H1 (cell line): ENCODE measurements around the gene PCDHA1. TPM values are rescaled to one million over a fixed set of nuclear protein-coding genes. Genes with fewer than 3 reads are reported as not detected.

Experiments
- EGR1 ChIP-seq: IDR thresholded peaks from 2 replicates; pipeline ENCODE4 v1.6.1; 2011; ENCODE audit warnings: low read depth, low read length, borderline replicate concordance
- GABPA ChIP-seq: IDR thresholded peaks from 2 replicates; pipeline ENCODE4 v1.6.1; 2011; ENCODE audit warnings: mild to moderate bottlenecking, low read length, moderate library complexity, borderline replicate concordance; ENCODE audit not compliant: insufficient read depth
- HDAC2 ChIP-seq, 2 experiments: fragments of 300-600 bp in 1 of 2; sonication (generic) in 1 of 2; IDR thresholded peaks; 2 replicates each; pipeline ENCODE4 v1.6.1; 2011 to 2012; ENCODE audit warnings: low read depth in 2 of 2, low read length in 2 of 2, mild to moderate bottlenecking in 2 of 2, moderate library complexity in 2 of 2, borderline replicate concordance in 1 of 2, inconsistent platforms in 1 of 2
- KDM5A ChIP-seq: fragments of 200-600 bp; IDR thresholded peaks from 2 replicates; pipeline ENCODE4 v1.7.1; 2012; ENCODE audit warnings: mild to moderate bottlenecking, low read length, inconsistent platforms, mixed read lengths
- MAFK ChIP-seq: IDR thresholded peaks from 2 replicates; pipeline ENCODE4 v1.6.1; 2012; ENCODE audit warnings: low read depth, mild to moderate bottlenecking, improper control_type of control experiment, low read length
- POLR2A ChIP-seq, 2 experiments: IDR thresholded peaks; 1 replicate in 1 of 2; 2 replicates in 1 of 2; pipeline ENCODE4 v1.6.1; 2011; ENCODE audit warnings: low read depth in 2 of 2, low read length in 2 of 2, mild to moderate bottlenecking in 2 of 2; ENCODE audit errors: control extremely low read depth in 1 of 2
- ZNF274 ChIP-seq: IDR thresholded peaks from 2 replicates; pipeline ENCODE4 v1.7.0; 2012; ENCODE audit warnings: low read length, borderline replicate concordance; ENCODE audit errors: extremely low read depth
- polyA plus RNA-seq, 7 experiments: library from polyadenylated mRNA; depleted of rRNA in 3 of 7; stranded (reverse) in 5 of 7; unstranded in 2 of 7; fragments of >200 nt in 5 of 7; fragments of 200-250 nt in 2 of 7; gene quantifications; 1 replicate in 5 of 7; 2 replicates in 1 of 7; 4 replicates in 1 of 7; pipeline versions ENCODE4 v1.2.1 to v1.2.3, GENCODE V29; 2011 to 2013; ENCODE audit warnings: missing spikeins in 2 of 7, mixed read lengths in 2 of 7
- total RNA-seq: library from RNA; stranded (reverse); fragmentation: NEBNext Ultra II Directional; extraction: Animal tissue kit (Norgen Biotek cat#: 25700); gene quantifications from 2 replicates; pipeline ENCODE4 v1.2.1, GENCODE V29; 2021
- TF ChIP-seq, protein P1 (sequence below): IDR thresholded peaks from 2 replicates; pipeline ENCODE4 v1.6.1; 2011; ENCODE audit warnings: low read depth, mild to moderate bottlenecking, low read length; ENCODE audit not compliant: insufficient read depth
- TF ChIP-seq, protein P2 (sequence below): IDR thresholded peaks from 2 replicates; pipeline ENCODE4 v1.6.1; 2011; ENCODE audit warnings: low read length, improper control_type of control experiment
- TF ChIP-seq, protein P3 (sequence below): fragments of 300-600 bp; sonication (generic); IDR thresholded peaks from 2 replicates; pipeline ENCODE4 v1.7.1; 2012; ENCODE audit warnings: low read length, moderate library complexity, mild to moderate bottlenecking, inconsistent platforms; ENCODE audit not compliant: insufficient replicate concordance

Gene PCDHA1
- total and polyA plus RNA-seq, 2 of the 8 experiments (the other 6 are each of a cell fraction or from before 2014, with no cell fraction given), result 0.23 to 0.50 TPM

DNA sequence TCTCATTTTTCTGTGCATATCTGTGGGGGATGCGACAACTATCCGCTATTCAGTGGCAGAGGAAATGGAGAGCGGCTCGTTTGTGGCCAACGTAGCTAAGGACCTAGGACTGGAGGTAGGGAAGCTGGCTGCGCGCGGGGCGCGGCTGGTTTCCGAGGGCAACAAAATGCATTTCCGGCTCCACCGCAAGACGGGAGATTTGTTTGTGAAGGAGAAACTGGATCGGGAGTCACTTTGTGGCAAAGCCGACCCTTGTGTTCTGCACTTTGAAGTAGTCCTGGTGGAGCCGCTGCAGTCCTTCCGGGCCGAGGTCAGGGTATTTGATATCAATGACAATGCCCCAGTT lies 265.6 kb downstream of the PCDHA1 start (continued):
- no peak for TF ChIP-seq GABPA
- TF ChIP-seq, protein P1, sequence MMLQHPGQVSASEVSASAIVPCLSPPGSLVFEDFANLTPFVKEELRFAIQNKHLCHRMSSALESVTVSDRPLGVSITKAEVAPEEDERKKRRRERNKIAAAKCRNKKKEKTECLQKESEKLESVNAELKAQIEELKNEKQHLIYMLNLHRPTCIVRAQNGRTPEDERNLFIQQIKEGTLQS, result no peak
- TF ChIP-seq ZNF274, result no peak
- TF ChIP-seq, protein P2, sequence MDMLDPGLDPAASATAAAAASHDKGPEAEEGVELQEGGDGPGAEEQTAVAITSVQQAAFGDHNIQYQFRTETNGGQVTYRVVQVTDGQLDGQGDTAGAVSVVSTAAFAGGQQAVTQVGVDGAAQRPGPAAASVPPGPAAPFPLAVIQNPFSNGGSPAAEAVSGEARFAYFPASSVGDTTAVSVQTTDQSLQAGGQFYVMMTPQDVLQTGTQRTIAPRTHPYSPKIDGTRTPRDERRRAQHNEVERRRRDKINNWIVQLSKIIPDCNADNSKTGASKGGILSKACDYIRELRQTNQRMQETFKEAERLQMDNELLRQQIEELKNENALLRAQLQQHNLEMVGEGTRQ, result no peak
- TF ChIP-seq, protein P3, sequence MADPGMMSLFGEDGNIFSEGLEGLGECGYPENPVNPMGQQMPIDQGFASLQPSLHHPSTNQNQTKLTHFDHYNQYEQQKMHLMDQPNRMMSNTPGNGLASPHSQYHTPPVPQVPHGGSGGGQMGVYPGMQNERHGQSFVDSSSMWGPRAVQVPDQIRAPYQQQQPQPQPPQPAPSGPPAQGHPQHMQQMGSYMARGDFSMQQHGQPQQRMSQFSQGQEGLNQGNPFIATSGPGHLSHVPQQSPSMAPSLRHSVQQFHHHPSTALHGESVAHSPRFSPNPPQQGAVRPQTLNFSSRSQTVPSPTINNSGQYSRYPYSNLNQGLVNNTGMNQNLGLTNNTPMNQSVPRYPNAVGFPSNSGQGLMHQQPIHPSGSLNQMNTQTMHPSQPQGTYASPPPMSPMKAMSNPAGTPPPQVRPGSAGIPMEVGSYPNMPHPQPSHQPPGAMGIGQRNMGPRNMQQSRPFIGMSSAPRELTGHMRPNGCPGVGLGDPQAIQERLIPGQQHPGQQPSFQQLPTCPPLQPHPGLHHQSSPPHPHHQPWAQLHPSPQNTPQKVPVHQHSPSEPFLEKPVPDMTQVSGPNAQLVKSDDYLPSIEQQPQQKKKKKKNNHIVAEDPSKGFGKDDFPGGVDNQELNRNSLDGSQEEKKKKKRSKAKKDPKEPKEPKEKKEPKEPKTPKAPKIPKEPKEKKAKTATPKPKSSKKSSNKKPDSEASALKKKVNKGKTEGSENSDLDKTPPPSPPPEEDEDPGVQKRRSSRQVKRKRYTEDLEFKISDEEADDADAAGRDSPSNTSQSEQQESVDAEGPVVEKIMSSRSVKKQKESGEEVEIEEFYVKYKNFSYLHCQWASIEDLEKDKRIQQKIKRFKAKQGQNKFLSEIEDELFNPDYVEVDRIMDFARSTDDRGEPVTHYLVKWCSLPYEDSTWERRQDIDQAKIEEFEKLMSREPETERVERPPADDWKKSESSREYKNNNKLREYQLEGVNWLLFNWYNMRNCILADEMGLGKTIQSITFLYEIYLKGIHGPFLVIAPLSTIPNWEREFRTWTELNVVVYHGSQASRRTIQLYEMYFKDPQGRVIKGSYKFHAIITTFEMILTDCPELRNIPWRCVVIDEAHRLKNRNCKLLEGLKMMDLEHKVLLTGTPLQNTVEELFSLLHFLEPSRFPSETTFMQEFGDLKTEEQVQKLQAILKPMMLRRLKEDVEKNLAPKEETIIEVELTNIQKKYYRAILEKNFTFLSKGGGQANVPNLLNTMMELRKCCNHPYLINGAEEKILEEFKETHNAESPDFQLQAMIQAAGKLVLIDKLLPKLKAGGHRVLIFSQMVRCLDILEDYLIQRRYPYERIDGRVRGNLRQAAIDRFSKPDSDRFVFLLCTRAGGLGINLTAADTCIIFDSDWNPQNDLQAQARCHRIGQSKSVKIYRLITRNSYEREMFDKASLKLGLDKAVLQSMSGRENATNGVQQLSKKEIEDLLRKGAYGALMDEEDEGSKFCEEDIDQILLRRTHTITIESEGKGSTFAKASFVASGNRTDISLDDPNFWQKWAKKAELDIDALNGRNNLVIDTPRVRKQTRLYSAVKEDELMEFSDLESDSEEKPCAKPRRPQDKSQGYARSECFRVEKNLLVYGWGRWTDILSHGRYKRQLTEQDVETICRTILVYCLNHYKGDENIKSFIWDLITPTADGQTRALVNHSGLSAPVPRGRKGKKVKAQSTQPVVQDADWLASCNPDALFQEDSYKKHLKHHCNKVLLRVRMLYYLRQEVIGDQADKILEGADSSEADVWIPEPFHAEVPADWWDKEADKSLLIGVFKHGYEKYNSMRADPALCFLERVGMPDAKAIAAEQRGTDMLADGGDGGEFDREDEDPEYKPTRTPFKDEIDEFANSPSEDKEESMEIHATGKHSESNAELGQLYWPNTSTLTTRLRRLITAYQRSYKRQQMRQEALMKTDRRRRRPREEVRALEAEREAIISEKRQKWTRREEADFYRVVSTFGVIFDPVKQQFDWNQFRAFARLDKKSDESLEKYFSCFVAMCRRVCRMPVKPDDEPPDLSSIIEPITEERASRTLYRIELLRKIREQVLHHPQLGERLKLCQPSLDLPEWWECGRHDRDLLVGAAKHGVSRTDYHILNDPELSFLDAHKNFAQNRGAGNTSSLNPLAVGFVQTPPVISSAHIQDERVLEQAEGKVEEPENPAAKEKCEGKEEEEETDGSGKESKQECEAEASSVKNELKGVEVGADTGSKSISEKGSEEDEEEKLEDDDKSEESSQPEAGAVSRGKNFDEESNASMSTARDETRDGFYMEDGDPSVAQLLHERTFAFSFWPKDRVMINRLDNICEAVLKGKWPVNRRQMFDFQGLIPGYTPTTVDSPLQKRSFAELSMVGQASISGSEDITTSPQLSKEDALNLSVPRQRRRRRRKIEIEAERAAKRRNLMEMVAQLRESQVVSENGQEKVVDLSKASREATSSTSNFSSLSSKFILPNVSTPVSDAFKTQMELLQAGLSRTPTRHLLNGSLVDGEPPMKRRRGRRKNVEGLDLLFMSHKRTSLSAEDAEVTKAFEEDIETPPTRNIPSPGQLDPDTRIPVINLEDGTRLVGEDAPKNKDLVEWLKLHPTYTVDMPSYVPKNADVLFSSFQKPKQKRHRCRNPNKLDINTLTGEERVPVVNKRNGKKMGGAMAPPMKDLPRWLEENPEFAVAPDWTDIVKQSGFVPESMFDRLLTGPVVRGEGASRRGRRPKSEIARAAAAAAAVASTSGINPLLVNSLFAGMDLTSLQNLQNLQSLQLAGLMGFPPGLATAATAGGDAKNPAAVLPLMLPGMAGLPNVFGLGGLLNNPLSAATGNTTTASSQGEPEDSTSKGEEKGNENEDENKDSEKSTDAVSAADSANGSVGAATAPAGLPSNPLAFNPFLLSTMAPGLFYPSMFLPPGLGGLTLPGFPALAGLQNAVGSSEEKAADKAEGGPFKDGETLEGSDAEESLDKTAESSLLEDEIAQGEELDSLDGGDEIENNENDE, result peak; percentile 35
- no peak for TF ChIP-seq EGR1
- no peak for TF ChIP-seq KDM5A
- TF ChIP-seq POLR2A (IDR thresholded peaks at IDR 0.05; ENCODE audit: control extremely low read depth in 1 of 2, low read depth in 2 of 2, low read length in 2 of 2), result no peak
- no peak; a peak in 1 of 4 replicates for TF ChIP-seq HDAC2 (IDR thresholded peaks at IDR 0.05; ENCODE audit: borderline replicate concordance in 1 of 2, low read depth in 2 of 2, low read length in 2 of 2)
- no peak for TF ChIP-seq MAFK
